GM19238 (cell line): ENCODE measurements around the gene ELFN1.
"Not testable (repeated sequence)": the region's sequence is repeated elsewhere in the genome, so short reads cannot be mapped to it uniquely, and the experiment has no call there.

Source experiments
- DNase-seq: peaks from one replicate; pipeline ENCODE4 v3.0.0; 2011; ENCODE audit warnings: low spot score; ENCODE audit not compliant: insufficient read length

Gene ELFN1

DNA sequence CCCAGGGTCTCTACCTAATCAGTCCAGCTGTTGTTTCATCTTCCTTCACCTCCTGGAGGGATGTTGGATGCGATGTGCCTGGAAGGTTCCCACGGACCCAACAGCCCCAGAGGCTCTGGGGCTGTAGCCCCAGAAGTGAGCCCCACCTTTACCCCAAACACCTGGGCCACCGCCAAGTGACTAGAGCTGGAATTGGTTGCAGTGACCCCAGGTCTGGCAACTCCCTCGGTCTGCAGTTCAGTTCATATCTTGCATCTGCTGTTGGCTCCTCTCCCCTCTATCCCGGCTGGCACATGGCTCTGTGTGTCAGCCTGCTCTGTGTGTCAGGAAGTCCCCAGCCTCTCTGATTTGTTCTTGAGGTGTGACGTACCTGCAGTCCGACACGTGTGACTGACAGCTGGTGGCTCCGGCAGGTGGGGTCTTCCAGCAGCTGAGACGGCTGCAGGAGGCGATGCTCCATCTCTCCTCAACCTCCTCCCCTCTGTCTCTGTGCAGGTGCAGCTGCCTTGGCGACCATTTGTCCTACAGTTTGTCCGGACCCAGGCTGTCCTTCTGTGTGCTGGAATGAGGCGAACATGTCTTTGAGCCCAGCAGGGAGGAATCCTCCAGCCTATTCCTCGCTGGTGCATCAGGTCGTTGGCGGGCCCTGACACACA lies 38.6 kb downstream of the ELFN1 start:
- DNase-seq: no peak

GRCh38 chr7:1709281-1709680 lies 39.2 kb downstream of the ELFN1 start:
- no peak for DNase-seq

GRCh38 chr7:1709900-1710299 lies 39.8 kb downstream of the ELFN1 start:
- no peak for DNase-seq

- DNase-seq: no peak
Observed at GRCh38 chr7:1710936-1711335, 40.9 kb downstream of the ELFN1 start.

DNA sequence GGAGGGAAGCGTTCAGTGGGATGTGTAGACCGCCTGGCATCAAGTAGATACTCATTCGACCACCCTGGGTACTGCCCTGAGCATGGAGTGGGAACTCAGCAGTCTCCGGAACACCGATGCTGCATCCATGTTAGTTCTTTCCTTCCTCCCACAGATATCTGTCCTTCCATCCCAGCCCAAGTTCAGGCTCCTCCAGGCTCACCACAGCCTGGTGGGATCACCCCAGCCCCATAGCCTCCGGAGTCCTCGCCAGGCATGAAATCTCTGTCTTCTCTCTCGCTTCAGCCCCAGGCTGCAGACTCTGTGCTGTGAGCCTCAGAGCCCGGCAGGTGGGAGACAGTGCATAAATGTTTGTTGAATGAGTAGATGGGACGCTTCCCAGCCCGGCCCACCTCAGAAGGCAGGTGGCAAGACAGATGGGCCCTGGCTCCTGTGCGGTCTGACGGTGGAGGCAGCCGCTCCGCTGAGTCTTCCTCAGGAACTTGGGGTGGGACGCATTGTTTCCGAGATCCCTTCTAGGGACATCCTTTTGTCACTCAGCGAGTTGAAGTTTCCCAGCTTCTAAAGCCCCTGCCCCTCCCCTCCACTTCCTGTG lies 42.9 kb downstream of the ELFN1 start:
- DNase-seq: no peak

DNA sequence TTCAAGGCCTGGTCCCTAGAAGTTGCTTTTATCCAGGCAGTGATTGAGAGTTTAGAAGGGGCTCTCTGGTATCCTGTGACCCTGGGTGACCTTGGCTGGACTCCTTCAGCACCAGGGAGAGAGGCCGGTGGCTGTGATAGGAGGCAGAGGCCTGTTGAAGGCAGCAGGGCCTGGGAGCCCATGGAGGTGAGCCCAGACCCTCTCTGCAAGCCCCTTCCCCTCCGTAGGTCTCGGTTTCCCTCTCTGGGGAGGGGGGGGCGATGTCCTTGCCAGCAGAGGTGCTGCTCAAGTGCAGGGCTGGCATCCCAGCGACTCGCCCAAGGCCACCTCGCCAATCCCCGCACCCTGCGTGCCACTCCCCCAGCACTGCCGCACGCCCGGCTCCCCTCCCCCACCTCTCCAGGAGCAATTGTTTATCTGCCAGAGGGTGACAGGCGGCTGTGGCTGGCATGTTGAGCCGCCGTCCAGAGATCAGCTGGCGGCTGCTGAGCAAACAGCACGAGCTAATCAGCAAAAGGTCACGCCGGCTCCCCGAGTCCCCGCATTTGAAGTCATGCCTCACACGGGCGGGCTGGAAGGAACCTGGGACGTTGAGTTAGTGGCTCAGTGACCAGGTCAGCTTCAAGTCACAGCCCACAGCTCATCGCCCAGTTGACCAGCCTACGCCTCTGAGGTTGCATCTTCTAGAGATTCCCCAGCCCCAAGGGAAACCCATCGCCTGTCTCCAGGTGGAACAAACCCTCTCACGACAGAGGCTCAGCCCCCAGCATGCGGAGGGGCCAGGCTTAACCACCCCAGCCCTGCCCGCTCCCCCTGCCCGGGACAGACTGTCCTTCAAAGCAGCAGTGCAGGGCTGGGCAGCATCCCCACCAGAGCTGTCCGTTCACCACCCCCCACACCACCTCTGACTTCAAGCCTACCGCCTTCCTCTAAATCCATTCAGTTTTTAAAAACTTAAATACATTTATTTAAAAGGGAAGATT lies 43.7 kb downstream of the ELFN1 start:
- DNase-seq: no peak

DNA sequence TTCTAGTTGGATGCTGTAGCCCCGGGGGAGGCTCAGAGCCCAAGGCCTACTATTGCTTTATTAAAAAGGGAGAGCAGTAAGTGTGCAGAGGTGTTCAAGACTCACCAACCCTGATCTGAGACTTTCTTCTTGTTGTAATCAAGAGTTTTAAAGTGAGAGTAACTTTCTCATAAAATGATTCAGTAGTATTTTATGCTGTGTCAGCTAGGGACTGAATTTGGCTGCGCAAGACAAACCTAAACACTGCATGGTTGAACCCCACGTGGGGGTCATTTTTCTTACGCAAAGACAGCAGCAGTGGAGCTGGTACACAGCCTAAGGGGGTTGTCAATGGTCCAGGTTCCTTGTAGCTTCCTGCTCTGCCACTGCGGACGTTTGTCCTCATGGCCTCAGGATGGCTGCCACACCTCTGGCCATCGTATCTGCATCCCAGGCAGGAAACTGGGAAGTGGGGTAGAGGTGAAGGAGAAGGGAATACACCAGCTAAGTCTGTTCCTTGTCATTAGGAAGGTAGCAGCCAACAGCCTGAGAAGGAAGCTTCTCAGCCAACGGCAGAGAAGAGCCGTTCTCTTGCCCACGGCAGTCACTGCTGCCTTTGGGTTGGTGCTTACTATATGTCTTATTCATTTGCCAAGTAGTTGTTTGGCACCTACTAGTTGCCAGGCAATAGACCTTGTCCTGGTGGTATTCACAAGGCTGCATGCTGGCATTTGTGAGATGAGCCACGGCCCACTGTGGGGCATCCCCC lies 44.7 kb downstream of the ELFN1 start:
- no peak for DNase-seq

DNA sequence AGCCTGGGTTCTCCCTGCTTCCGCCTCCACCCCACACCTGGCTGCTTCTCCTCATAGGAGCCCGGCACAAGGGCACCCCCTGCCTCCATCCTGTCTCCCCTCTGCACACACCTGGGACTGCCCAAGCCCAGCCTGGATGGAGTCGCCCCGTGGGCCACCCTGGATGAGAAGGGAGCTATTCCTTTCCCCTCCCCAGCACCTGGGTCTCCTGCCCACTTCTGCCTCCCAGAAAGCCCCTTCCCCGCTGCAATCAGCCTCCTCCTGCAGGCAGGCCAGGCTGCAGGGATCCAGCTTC lies 45.2 kb downstream of the ELFN1 start:
- DNase-seq: no peak

GRCh38 chr7:1715671-1716074 lies 45.6 kb downstream of the ELFN1 start:
- no peak for DNase-seq

DNA sequence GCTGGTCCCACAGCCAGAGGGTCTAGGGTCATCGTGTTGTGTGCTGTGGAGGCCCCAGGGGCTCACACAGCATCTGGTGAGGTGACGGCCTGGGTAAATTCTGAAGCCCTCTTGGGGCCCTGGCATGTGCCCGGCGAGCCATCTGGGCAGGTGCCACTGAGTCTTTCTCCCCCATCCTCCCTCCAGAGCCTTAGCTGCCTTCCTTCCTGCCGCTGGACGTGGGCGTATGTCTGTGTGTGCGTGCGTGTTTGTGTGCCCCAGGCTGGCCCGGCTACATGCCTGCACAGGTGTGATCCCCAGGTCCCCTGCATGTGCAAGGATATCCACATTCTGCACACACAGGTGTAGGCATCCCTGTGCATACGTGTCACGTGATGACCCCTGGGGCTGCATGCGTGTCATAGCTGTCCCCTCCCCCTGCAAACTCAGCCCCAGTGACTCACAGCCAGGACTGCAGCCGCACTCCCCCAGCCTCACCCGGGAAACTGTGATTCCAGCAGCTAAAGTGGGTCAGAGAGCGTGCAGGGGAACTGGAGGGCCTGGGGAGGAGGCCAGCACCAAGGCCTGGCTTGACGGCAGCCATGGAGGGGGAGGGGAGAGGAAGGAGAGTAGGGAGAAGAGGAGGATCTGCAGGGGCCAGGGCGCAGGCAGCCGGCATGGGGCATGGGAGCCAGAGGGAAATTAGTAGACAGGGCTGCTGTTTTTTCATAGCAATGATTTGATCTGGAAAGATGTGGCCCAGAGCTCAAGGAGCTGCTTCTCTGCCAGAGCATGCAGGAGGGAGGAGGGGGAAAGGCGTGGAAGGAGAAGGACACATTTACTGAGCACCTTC lies 46.4 kb downstream of the ELFN1 start:
- no peak for DNase-seq

DNA sequence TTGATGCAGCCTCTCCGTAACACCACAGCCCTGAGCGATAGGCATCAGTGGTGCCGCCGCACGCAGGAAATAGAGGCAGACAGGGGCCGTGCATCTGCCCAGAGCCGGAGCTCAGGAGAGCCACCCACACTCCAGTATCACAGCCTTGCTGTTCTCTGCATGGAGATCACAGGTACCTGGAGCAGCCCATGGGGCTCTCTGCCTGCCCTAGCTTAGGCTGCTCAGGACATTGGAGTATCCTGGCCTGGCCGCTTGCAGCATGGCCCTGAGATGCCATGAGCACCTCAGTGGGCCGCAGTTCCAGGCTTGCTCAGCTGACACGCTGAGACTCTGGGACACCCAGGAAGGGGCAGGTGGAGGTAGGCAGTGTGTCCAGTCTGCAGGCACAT lies 47.0 kb downstream of the ELFN1 start:
- no peak for DNase-seq

GRCh38 chr7:1717903-1718676 lies 48.0 kb downstream of the ELFN1 start:
- no peak for DNase-seq

- not testable (repeated sequence) for DNase-seq
Observed at GRCh38 chr7:1718850-1719249, 48.8 kb downstream of the ELFN1 start.

DNA sequence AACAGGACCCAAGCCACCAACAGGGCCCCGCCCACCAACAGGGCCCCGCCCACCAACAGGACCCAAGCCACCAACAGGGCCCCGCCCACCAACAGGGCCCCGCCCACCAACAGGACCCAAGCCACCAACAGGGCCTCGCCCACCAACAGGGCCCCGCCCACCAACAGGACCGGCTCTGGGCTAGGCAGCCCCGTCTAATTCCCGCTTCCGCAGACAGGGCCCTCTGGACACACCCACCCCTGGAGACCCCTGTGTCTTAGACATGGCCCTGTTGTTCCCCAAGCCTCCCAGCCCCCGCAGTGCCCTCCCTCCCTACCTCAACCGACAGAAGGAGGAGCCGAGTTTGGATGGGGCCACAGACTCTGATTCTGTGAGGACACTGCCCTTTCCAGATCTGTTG lies 49.2 kb downstream of the ELFN1 start:
- DNase-seq: not testable (repeated sequence)

- DNase-seq: no peak
Observed at GRCh38 chr7:1719913-1720312, 49.8 kb downstream of the ELFN1 start.

- no peak for DNase-seq
Observed at GRCh38 chr7:1720326-1720725, 50.2 kb downstream of the ELFN1 start.

GRCh38 chr7:1721047-1721690 lies 51.1 kb downstream of the ELFN1 start:
- no peak for DNase-seq

DNA sequence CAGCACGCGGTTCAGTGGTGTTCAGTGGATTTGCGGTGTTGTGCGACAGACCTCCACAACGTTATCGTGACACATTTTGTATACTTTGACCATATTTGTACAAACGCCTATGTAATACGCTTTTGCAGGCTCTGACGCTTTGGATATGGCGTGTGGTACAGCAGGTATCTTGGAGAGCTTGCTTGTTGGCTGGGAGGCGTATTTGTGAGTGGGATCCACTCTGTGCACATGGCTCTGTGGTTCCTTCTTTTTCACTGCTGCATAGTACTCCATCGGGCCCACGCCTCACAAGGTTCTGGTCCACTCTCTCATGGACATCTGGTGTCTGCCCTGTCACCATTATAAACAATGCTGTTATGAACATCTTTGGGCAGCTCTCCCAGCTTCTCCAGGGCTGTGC lies 53.2 kb downstream of the ELFN1 start:
- DNase-seq: no peak

- DNase-seq: no peak
Observed at GRCh38 chr7:1724118-1724910, 54.2 kb downstream of the ELFN1 start.
